Astrocyte (in vitro differentiated cells and primary cell): ENCODE results near the gene CLOCK.

Source experiments
- CTCF ChIP-seq: IDR thresholded peaks from 2 replicates; pipeline ENCODE4 v1.5.1; 2011; ENCODE audit warnings: low read depth, mild to moderate bottlenecking, inconsistent platforms, low read length, moderate library complexity; ENCODE audit not compliant: insufficient read depth
- EZH2 ChIP-seq: IDR thresholded peaks from 2 replicates; pipeline ENCODE4 v1.6.1; 2012; ENCODE audit warnings: mild to moderate bottlenecking, low read length, inconsistent platforms; ENCODE audit not compliant: insufficient read depth

GRCh38 chr4:55468724-55469123 is 78.0 kb downstream of the CLOCK start:
- no peak for TF ChIP-seq CTCF
- TF ChIP-seq EZH2, result no peak
